GM12878 (cell line): ENCODE data around the gene OR51D1. TPM values are rescaled to one million over a fixed set of nuclear protein-coding genes. Genes with fewer than 3 reads are reported as not detected.

Experiments used
- ATAC-seq: fragments of 200-7000 bp; cut with Tn5 transposase; 3 replicates; pipeline ENCODE4 v1.9.1; 2020; ENCODE audit warnings: mild to moderate bottlenecking, moderate library complexity
- BruUV-seq: library from RNA; stranded (reverse); fragments of 400-500 nt; replicated peaks from 2 replicates; lab custom pipeline; 2021; lab: Mats Ljungman, UMichigan
- CTCF ChIA-PET: fragments of 300-600 bp; sonication (Branson Sonifier 250); formaldehyde crosslinking; extraction: SDS; loops from one replicate; lab custom pipeline; 2021; ENCODE audit warnings: inconsistent platforms; lab: Yijun Ruan, JAX
- POLR2A ChIA-PET: fragments of 350-600 bp; formaldehyde crosslinking; extraction: SDS; loops from one replicate; lab custom pipeline; 2021; ENCODE audit warnings: inconsistent platforms; lab: Charles Lee
- RAD21 ChIA-PET: fragments of 300-600 bp; sonication (Branson Sonifier 250); formaldehyde crosslinking; loops from one replicate; lab custom pipeline; 2023; ENCODE audit warnings: antibody characterized with exemption; ENCODE audit not compliant: unreplicated experiment; lab: Charles Lee
- SMC1A ChIA-PET: fragments of 300-600 bp; sonication (Branson Sonifier 250); formaldehyde crosslinking; loops from one replicate; lab custom pipeline; 2023; ENCODE audit not compliant: unreplicated experiment, uncharacterized antibody; lab: Charles Lee
- DNase-seq: peaks from one replicate; pipeline ENCODE4 v3.0.0-alpha.2; 2011; ENCODE audit warnings: low read depth, low spot score
- FAIRE-seq: peaks from 3 replicates; lab custom pipeline; 2011; peaks lifted over from hg19 to GRCh38; lab: Jason Lieb, UNC
- H2AFZ ChIP-seq: 2 replicates; pipeline ENCODE4 v1.6.0; 2011; ENCODE audit warnings: low read depth, low read length, control low read depth; ENCODE audit not compliant: control insufficient read depth
- H3K27ac ChIP-seq: 2 replicates; pipeline ENCODE4 v1.5.1; 2011; ENCODE audit warnings: control low read depth; ENCODE audit not compliant: control insufficient read depth, insufficient read depth
- H3K27me3 ChIP-seq, 2 experiments: replicated peaks in 1 of 2; 2 replicates each; pipeline versions ENCODE4 v1.6.0 to v1.6.1; 2011; ENCODE audit warnings: low read length in 1 of 2; ENCODE audit not compliant: control insufficient read depth in 2 of 2, insufficient read depth in 2 of 2
- H3K36me3 ChIP-seq, 2 experiments: 2 replicates each; pipeline ENCODE4 v1.5.1; 2011; ENCODE audit warnings: low read length in 1 of 2; ENCODE audit not compliant: control insufficient read depth in 2 of 2, insufficient read depth in 2 of 2
- H3K4me1 ChIP-seq: 2 replicates; pipeline ENCODE4 v1.6.1; 2011; ENCODE audit warnings: mild to moderate bottlenecking, low read length, moderate library complexity, mixed read lengths; ENCODE audit not compliant: control insufficient read depth, insufficient read depth
- H3K4me2 ChIP-seq: 2 replicates; pipeline ENCODE4 v1.6.0; 2011; ENCODE audit warnings: control low read depth; ENCODE audit not compliant: control insufficient read depth, insufficient read depth
- H3K4me3 ChIP-seq: fragments of 200-600 bp; sonication (generic); 2 replicates; pipeline ENCODE4 v1.5.1; 2016
- H3K79me2 ChIP-seq: 2 replicates; pipeline ENCODE4 v1.6.0; 2011; ENCODE audit warnings: low read length; ENCODE audit not compliant: control insufficient read depth, insufficient read depth
- H3K9ac ChIP-seq: 2 replicates; pipeline ENCODE4 v1.8.0; 2011; ENCODE audit warnings: low read length, control low read depth, mixed read lengths; ENCODE audit not compliant: control insufficient read depth, insufficient read depth
- H3K9me3 ChIP-seq: replicated peaks from 3 replicates; pipeline ENCODE4 v1.5.1; 2011; ENCODE audit warnings: mild to moderate bottlenecking, low read length; ENCODE audit not compliant: control insufficient read depth, insufficient read depth
- H4K20me1 ChIP-seq: 2 replicates; pipeline ENCODE4 v1.6.0; 2011; ENCODE audit not compliant: control insufficient read depth, insufficient read depth
- BACH1 ChIP-seq: fragments of 450-650 bp; IDR thresholded peaks from 2 replicates; pipeline ENCODE4 v1.6.1; 2017; ENCODE audit warnings: mild to moderate bottlenecking, borderline replicate concordance
- HDGF ChIP-seq: fragments of 450-650 bp; IDR thresholded peaks from 2 replicates; pipeline ENCODE4 v1.6.1; 2016; ENCODE audit warnings: antibody characterized with exemption
- NFYA ChIP-seq: IDR thresholded peaks from 2 replicates; pipeline ENCODE4 v1.6.1; 2011; ENCODE audit warnings: low read depth, mild to moderate bottlenecking, low read length, improper control_type of control experiment, borderline replicate concordance
- RELA ChIP-seq: fragments of 450-650 bp; IDR thresholded peaks from 2 replicates; pipeline ENCODE4 v1.8.0; 2014; ENCODE audit warnings: borderline replicate concordance; ENCODE audit not compliant: partially characterized antibody
- RFX5 ChIP-seq: IDR thresholded peaks from 2 replicates; pipeline ENCODE4 v1.6.1; 2011; ENCODE audit warnings: low read depth, low read length, improper control_type of control experiment
- RUNX3 ChIP-seq: IDR thresholded peaks from 2 replicates; pipeline ENCODE4 v1.6.1; 2012; ENCODE audit warnings: low read length, inconsistent platforms
- SIX5 ChIP-seq: IDR thresholded peaks from 2 replicates; pipeline ENCODE4 v1.6.1; 2011; ENCODE audit warnings: mild to moderate bottlenecking, low read depth, low read length, moderate library complexity; ENCODE audit not compliant: severe bottlenecking
- TCF12 ChIP-seq: IDR thresholded peaks from 2 replicates; pipeline ENCODE4 v1.6.1; 2011; ENCODE audit warnings: low read depth, mild to moderate bottlenecking, low read length
- WGBS: methylation state at CpG from one replicate; pipeline ENCODE4 v1.1.6; 2016; ENCODE audit warnings: low lambda C conversion rate; ENCODE audit not compliant: insufficient replicate concordance, insufficient coverage; ENCODE audit errors: missing lambda C conversion rate; 5-methylcytosine and 5-hydroxymethylcytosine counted together
- in situ Hi-C: fragments of 300-500 bp; cut with MboI; formaldehyde crosslinking; loops from 9 replicates; pipeline ENCODE4 v1.14.3; 2018; ENCODE audit warnings: mixed read lengths
- intact Hi-C: fragments of 100-400 bp; cut with micrococcal nuclease; formaldehyde crosslinking; loops from one replicate; pipeline ENCODE4 v1.14.2; 2022; ENCODE audit not compliant: unreplicated experiment
- polyA plus RNA-seq, 11 experiments: library from polyadenylated mRNA; depleted of rRNA in 4 of 11; unstranded in 6 of 11; stranded (reverse) in 5 of 11; fragments of >200 nt; fragmentation: Nextera tagmentation in 4 of 11; fragmentation: Illumina TruSeq in 1 of 11; extraction: Ambion mirVana in 4 of 11; extraction: Trizol in 1 of 11; gene quantifications; 1 replicate in 1 of 11; 2 replicates in 10 of 11; pipeline versions ENCODE4 v1.2.1 to v1.2.3, GENCODE V29; 2011 to 2016; ENCODE audit warnings: inconsistent platforms in 2 of 11, missing spikeins in 2 of 11, low read depth in 1 of 11
- total RNA-seq, 4 experiments: library from RNA; depleted of rRNA in 3 of 4; stranded (reverse); fragments of >200 nt in 3 of 4; fragmentation: Illumina TruSeq in 1 of 4; extraction: Trizol in 1 of 4; gene quantifications; 2 replicates each; pipeline versions ENCODE4 v1.2.1 to v1.2.3, GENCODE V29; 2013 to 2021

The OR51D1 gene
- total and polyA plus RNA-seq, 10 of the 15 experiments (the other 5 are each of a cell fraction or from before 2014, with no cell fraction given): 0.06 TPM; not detected in 9

- Histone ChIP-seq H3K9me3 (no peaks in the 10 kb centered on the region; the same call in 2 of the 3 replicates), H3K27ac (no peak overlapping the region), H3K9ac (no peak overlapping the region), H2AFZ (no peak overlapping the region), H3K4me3 (no peak overlapping the region)
- ChIA-PET CTCF (no interaction called here), RAD21 (no interaction called here), POLR2A (no interaction called here), SMC1A (no interaction called here)
- WGBS: 98% methylated on average over 4 of the region's 4 CpGs
- no peak for DNase-seq
- intact Hi-C loops: no loop called here
- no peak for TF ChIP-seq RELA
- TF ChIP-seq RUNX3: no peak
- TF ChIP-seq RFX5: no peak
- TF ChIP-seq, all 136 proteins: peak for 0
- in situ Hi-C loops: no loop called here
- no TSS peak for BruUV-seq
- H3K4me1 ChIP-seq: peaks cover 3% of the 10 kb centered on the region; the same call in 1 of the 2 replicates
- peaks cover 3% of the 10 kb centered on the region; the same call in 1 of the 2 replicates for H3K79me2 ChIP-seq
- peaks cover 0 to 11% of the 10 kb centered on the region in 2 experiments; a peak in 3 of 4 replicates for H3K36me3 ChIP-seq
- ATAC-seq (no peak), FAIRE-seq (no peak)
- no peaks in the 10 kb centered on the region for H3K27me3 ChIP-seq
- no peak overlapping the region for H3K4me2 ChIP-seq
- H4K20me1 ChIP-seq: no peaks in the 10 kb centered on the region
These were observed 32.2 kb upstream of the OR51D1 start for GRCh38 chr11:4605057-4605456.

GRCh38 chr11:4606231-4607015, 30.9 kb upstream of the OR51D1 start:
- in situ Hi-C loops: no loop called here
- Histone ChIP-seq H4K20me1 (no peaks in the 10 kb centered on the region), H3K4me1 (peaks cover 3% of the 10 kb centered on the region; the same call in 1 of the 2 replicates), H3K79me2 (peaks cover 3% of the 10 kb centered on the region; the same call in 1 of the 2 replicates), H3K36me3 (peaks cover 0 to 4% of the 10 kb centered on the region in 2 experiments; a peak in 2 of 4 replicates)
- ATAC-seq: no peak
- ChIA-PET SMC1A (interaction anchor here (0.6 to 1.1 kb wide), 2 partner anchors 16 to 1835 kb away, joined by 3 read pairs; partner anchors contain the start of gene HPX), CTCF (no interaction called here)
- TF ChIP-seq TCF12: no peak
- no peak for TF ChIP-seq HDGF
- no peak for TF ChIP-seq NFYA
- no peak for TF ChIP-seq SIX5
- TF ChIP-seq BACH1: no peak
- TF ChIP-seq, all 136 proteins: peak for 0
- DNase-seq (no peak), FAIRE-seq (no peak)
- Histone ChIP-seq H3K27me3 (no peaks in the 10 kb centered on the region), H3K9ac (peak overlapping the region; percentile 33; the same call in 1 of the 2 replicates), H3K4me2 (peak overlapping the region; percentile 83), H3K9me3 (no peaks in the 10 kb centered on the region; the same call in 2 of the 3 replicates), H3K4me3 (peak overlapping the region; percentile 70), H3K27ac (no peak overlapping the region), H2AFZ (peak overlapping the region; percentile 91; the same call in 1 of the 2 replicates)
- intact Hi-C loops: no loop called here
- RAD21 ChIA-PET: no interaction called here
- WGBS: 21% methylated on average over 1 of the region's 1 CpG
- BruUV-seq: no TSS peak
- POLR2A ChIA-PET: interaction anchor here (1.1 kb wide), 1 partner anchor 15 kb away, joined by 3 read pairs; no protein-coding TSS in a partner anchor
